COLO668 (cell line): ENCODE data around the gene PDLIM7.

Experiments
- DNase-seq: peaks from one replicate; lab custom pipeline; 2025; ENCODE audit not compliant: unreplicated experiment; lab: John Stamatoyannopoulos, UW

The PDLIM7 gene

DNA sequence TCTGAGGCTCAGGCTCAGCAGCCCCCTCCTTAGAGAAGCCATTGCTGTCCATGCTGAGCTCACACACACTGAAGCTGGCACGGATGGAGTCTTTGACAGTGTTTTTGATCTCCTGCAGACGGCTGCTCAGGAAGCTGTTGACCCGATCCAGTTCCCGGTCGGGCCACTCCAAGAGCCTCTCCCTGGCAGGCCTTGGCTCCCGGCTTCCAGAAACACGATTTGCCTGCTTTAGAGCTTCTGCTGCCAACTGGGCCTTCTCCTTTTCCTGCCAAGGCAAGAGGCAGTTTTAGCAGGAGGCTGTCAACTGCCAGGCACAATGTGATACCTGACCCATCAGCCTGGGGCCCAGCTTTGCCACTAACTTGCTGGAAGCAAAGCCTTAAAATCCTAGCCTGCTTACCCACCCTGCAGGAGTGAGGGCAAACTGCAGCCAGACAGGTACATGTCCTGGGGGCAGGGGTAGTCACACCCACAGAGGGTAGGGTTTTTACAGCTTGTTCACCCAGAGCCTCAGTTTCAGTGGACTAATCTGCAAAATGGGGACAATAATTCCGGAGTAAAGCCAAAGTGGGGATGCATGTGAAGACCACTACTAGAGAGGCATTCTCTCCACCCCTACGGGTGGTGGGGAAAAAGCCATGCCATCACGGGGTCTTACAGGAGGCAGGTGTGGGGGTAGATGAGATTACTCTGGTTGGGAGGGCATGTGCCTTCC is 27.7 kb upstream of the PDLIM7 start:
- no peak for DNase-seq

DNA sequence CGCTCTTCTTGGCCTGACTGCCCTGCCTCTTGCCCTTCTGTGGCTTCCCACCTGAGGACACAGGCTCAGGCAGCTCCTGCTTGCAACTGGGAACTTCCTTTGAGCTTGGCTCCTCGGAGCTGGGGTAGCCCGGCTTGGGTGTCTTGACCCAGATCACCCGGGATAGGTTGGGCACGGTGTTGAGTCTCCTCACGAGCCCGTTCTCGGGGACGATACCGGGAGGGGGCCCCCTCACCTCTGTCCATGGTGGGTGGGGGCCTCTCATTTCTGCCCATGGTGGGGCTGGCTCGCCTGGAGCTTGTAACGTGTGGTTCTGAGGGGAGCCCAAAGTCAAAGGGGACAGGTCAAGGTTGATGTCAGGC is 27.1 kb upstream of the PDLIM7 start:
- DNase-seq = no peak

DNA sequence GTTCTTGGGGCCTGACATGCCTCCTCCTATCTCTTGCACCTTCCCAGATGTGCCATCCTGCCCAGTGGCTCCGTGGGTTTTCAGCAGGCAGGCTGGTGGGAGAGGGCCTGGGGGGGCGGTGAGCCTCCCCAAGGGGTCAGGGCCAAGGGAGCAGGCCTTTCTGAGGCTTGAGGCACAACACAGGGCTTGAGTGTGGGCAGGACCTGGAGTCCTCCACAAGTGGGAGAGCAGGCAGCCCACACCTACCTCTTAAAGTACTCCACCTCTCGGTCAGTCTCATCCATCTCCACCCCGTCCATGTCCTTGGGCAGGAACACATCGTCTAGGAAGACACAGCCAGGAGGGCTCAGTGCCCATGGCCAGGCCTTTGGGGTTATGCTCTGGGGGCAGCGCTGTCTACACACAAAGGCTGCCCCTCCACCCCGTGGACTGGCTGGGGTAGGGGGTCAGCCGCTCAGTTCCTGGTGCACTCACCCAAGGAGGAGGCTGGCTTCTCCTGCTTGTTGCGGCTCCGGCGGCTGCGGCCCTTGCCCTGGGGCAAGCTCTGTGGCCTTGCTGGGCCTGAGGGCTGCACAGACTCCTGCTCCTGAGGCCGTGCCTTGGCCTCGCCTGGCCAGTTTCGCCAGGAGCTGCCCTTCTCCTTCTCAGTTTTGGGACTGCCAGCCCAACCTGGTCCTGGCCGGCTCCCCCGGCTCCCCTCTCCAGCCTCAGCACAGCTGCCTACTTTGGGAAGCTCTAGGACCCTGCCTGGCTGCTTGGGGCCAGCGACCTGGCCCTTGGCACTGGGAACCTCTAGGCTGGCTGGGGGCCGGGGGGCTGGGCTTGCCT is 26.5 kb upstream of the PDLIM7 start:
- DNase-seq = no peak

DNA sequence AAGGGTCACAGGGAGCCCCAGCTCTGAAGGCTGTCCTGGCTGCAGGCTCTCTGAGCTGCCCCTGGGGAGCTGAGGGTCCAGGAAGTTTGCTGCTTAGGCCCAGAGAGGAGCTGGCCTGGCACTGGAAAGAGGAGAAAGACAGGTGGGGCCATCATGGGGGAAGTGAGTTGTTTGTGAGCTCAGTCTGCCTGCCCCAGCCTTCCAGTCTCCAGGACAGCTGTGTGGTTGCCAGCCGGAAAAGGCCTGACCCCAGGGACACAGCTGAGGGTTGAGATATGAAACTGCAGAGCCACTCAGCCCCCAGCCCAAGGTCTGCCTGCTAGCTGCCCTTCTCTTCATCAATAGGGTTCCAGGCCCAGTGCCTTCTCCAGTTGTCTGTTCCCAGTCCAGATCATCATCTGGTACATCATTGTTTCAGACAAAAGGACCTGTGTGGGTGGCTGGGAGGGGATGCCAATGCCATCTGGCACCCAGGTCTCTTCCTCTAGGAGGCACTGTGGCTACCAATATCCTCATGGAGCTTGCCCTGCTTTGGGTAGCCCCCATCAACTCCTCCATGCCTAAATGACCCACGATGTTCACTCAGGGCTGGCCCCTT is 23.6 kb upstream of the PDLIM7 start:
- no peak for DNase-seq

DNA sequence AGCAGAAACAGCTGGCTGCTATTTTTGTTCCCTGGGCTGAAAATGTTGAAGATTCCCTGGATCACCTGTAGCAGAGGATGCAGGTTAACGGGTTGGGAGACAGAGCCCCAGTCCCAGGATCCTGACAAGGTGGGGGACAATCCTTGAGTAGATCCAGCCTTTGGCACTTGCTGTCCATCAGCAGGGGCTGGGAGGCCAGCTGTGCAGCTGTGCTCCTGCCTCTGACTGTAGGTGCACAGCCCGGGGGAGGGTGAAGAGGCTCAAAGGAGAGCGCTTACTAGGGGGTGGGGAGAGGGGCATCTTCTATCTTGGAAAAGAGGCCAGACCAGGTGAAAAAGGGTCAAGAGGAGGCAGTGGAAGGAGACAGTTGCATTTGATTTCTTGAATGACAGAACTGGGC is 22.9 kb upstream of the PDLIM7 start:
- DNase-seq = no peak

DNA sequence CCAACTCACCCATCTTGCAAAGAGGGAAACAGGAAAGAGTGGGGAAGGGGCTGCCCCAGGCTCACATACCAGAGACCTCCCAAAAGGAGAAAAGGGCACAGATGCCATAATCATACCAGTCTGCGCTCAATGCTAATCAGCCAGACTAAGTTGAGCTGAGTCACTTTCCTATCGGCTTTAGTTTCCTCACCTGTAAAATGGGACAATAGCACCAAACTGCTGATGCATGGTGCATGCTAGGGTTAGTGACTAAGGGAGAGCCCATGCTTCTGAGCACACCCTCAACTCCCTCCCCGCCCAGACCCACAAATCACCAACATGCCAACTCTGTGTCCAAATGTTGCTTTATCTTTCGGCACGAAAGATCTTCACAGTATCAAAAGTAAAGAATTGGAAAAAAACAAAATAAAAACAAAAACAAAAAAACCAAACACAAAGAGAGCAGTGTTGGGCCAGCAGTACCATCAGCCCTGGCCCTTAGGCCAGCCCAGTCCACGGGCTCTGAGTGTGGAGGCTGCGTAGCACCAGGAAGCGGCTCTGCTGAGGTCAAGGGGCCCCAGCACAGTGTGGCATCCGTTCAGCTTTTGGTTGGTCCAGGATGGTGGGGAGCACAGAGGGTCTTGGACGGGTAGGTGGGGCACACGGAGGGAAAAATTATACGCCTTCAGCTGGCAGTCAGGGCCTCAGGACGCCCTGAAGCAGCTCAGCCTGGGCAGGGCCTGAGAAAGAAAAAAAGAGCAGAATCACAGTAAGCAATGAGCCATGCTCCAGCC is 22.2 kb upstream of the PDLIM7 start:
- DNase-seq = no peak

DNA sequence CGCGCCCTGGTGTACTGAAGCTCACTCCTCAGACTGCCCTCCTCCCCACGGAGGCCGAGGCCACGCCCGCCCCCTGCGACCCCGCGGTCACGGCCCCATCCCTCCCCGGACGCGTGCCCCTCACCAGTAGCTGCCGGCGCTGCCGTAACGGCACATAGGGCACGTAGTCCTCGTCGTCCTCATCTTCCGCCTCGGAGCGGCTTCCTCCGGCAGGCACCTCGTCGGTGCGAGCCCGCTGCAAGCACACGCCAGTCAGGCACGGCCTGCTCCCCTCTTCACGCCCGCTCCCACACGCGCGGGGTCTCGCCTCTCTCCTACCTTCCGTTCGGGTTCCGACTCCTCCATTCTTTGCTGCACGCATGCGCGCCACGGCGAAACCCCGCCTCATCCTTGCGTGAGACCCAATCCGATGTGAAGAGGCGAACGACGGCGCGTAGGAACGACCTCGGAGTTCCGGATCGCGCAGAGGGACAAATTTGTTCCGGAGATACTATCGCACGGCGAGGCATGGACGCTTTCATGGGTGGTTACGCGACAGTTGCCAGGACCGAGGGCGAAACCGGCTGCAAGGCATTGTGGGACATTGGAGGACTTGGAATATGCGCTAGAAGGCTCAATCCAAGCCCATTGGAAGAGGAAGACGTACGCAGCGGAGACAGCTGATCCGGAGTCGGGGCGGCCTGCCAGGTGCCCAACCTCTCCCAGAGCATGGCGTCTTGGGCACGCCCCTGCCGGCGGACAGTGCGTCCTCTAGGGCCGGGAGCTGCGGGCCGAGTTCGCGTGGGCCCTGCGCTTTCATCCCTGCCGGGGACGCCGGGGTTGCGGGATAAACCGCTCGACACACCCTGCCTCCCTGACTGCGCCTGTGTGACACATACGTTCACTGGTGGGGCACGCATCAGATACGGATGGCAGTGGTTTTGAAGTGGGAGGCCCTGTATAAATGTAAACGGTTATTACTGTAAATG is 19.5 kb upstream of the PDLIM7 start, which contains the start of gene DDX41:
Gene DDX41, minus strand, starts transcription at position 361 of the 968 bp plus-strand sequence. Its CDS starts 16 bp downstream, at position 345.
- DNase-seq = peak; percentile 93

DNA sequence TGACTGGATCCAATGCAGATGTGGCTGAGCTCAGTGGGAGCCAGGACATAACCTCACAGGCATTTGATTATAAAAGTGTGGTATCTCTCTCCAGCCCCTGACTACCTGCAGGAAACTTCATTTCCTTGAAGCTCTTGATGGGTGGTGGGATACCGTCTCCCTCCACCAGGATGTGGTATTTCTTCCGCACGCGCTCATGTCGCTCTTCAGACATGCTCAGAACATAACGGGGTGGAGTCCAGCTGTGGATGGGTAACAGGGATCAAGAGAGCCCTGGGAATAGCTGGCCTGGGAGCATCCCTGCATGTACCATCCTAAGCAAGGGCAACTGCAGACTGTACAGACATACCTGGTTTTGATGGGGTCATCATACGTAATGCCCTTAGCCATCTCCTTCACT is 18.2 kb upstream of the PDLIM7 start:
- no peak for DNase-seq

DNA sequence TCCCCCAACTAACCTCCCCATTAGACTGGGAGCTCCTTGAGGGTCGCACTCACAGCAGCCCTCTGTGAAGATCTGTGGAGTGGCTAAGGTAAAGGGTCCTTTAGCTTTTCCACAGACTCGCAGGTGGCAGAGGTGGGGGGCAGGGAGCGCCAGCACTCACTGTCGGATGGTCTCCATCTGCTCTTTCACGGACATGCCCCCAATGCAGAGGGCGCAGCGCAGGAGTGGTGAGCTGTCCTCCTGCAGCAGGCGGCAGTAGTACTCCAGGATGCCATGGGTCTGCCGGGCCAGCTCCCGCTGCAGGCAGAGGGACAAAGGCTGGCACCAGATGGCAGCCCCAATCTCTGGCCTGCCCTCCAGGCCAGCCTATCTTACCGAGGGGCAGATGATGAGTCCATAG is 17.1 kb upstream of the PDLIM7 start:
- no peak for DNase-seq

DNA sequence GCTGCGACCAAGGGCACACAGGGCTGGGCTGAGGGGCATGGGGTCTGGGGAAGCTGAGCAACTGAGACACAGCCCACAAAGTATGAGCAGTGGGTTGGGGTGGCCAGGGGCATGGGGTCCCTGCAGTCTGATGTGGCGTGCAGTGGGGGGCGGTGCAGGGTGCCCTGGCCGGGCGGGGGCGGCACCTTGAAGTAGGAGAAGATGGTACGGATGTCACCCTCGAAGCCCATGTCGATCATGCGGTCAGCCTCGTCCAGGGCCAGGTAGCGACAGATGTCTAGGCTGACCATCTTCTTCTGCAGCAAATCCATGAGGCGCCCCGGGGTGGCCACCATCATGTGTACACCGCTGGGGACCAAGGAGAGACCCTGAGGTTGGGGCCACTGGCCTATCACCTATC is 16.1 kb upstream of the PDLIM7 start:
- no peak for DNase-seq

DNA sequence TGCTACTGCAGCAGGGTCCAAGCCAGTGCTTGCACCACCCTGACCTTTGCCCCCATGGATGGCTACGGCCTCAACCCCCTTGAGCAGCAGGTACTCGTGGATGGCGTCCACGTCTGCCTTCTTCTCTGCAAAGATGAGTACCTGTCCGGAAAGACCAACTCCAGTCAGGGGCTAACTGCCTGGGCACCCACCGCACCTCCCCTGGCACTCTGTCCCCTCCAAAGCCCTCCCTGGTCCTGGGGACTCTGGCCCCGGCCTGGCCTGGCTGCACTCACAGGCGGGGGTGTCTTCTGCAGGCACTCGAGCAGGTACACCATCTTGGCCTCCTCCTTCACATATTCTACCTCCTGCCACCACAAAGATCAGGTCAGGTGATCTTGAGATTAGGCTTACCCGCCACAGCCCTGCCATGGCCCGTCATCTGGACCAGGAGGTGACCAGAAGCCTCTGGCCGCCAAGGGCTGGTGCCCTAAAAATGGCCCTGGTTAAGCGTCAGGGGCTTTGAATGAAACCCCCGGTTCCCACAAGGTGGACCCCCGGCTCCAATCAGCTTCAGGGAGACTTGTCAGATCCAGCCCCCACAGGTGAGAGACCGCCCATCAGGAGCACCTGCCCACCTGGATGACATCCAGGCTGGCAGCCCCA is 15.5 kb upstream of the PDLIM7 start:
- DNase-seq = no peak

DNA sequence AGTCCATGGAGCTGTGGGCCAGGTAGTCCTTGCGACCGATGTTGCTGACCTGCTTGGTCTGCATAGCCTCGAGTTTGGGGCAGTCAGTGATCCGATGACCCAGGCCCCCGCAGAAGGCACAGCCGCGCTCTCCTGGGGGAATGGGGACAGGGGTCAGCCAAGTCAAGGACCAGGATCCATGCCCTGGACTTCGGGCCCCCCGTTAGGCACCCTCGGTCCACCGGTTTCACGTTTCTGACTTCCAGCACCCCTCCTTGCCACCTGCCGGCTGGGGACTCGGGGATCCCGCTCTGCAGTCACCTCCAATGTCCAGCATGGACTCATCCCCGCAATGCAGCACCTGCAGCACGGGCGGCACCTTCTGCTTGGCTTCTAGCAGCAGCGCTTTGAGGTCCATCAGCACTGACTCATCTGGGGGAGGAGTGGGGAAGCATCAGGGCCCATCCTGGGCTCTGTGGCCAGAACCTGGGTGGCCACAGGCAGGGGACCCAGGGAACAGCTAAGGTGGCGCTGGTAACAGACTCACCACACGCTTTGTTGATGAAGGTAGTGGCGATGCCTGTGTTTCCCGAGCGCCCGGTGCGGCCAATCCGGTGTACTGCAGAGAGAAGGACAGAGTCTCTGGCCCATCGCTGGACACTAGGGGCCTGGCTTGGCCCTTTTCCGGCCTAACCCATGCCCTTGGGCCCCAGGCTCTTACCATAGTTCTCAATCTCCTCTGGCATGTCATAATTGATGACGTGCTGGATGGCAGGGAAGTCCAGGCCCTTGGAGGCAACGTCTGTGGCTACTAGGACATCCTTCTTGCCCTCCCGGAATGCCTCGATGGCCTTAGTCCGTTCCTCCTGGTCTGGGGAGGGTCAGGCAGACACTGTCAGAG is 14.6 kb upstream of the PDLIM7 start:
- no peak for DNase-seq

DNA sequence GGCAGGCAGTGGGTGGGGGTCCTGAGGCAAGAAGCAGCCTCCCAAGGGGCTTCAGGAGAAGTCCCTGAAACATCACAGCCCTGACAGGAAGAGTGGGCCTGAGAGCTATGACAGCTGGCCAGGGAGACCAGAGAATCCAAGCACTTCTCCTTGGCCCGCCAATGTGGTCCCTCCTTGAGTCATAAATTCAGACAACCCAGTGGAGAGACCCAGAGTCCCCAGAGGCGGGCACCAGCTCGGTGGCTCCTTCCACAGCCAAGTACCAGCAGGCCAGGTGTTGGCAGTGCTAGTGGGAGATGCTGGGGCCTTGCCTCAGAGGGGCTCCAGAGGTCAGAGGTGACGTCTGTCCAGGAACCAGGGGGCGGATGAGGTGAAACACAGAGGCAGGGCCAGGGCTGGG is 13.8 kb upstream of the PDLIM7 start:
- no peak for DNase-seq

DNA sequence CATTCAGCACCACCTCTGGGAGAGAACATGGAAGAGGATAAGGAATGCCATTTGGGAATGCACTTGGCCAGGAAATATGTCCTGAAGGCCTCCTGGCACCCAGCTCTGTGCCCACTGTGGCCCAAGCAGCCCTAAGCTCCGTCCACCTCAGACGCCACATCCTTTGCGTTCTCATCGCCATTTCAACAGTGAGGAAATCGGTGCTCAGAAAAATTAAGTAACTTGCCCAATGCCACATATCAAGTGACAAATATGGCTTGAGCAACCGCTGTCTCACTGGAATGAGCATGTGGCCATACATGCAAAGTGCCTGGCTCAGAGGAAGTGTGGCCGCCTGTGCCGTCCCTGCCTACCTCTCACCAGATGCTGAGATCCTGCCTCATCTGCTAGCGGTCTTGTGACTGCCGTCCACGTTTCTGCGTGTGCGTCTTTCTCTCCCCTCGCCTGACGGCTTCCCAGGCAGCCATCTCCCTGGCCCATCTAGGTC is 13.2 kb upstream of the PDLIM7 start:
- no peak for DNase-seq

DNA sequence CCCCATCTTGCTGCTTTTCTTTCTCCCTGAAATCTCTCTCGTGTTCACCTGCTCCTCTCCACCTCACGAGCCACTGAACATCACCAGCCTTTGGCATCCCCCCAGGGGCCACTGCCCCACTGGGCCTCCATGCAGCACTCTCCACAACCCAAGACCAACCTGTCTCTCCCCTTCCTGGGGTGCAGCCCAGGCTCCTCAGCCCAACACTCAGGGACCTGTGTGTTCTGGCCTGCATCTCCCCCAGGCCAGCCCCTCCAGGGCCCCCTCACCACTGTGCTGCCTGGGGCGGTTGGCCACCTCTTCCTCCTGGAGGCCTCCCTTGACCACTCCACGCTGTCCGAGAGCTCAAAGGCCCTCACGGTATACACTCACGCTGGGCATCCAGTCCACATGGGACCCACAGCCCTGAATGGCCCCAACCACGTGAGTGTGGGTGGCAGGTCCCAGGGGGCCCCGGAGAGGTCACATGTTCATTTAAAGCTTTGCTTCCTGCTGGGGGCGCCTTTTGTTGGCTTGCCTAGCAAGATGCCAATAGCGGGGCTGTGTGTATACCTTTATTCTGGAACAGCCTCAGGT is 12.7 kb upstream of the PDLIM7 start:
- DNase-seq = no peak

DNA sequence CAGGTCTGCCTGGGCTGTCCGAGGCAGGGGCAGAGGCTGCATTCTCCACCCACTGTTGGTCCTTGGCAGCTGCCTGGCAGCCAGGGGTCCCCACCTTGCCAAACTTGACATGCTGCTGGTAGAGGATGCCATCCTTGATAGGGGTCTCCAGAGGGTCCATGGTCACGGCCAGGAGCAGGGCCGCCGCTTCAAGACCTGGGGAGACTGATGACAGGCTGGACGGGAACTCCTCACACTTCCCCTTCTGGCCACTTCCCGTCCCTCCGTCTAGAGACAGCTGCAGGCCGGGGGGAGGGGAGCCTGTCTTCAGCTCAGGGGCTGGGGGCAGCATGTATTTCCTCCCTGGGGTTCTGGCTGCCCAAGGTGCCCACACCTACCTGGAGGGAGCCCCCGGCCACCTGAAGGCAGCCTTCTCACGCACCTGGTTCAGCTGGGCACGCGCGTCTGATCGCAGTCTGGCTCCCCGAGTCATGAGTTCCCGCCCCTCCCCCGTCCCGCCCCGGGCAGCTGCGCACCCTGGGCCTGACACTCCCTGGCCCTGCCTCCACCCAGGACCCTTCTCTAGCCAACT is 12.1 kb upstream of the PDLIM7 start, which contains the start of gene DOK3:
Gene DOK3, minus strand, starts transcription at position 446 of the 571 bp plus-strand sequence. Its CDS starts 286 bp downstream, at position 160.
- DNase-seq = no peak

DNA sequence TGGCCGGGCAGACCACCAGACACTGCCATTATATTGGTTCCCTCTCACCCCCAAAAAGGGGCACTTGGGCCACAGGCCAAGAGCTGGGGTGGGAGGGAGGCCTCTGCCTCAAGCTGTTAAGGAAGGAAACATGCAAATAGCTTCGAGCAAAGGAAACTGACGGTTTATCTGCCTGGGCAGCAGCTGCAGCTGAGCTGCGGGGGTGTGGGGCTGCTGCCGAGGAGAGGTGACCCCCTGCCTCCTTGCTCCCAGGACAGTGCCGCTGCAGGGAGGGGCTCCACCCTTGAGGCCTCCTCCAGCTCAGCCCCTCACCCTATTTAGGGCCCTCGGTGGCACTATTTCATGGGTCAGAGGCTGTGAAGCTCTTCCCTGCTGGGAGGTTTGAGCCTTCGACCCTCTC is 11.4 kb upstream of the PDLIM7 start:
- DNase-seq = no peak

DNA sequence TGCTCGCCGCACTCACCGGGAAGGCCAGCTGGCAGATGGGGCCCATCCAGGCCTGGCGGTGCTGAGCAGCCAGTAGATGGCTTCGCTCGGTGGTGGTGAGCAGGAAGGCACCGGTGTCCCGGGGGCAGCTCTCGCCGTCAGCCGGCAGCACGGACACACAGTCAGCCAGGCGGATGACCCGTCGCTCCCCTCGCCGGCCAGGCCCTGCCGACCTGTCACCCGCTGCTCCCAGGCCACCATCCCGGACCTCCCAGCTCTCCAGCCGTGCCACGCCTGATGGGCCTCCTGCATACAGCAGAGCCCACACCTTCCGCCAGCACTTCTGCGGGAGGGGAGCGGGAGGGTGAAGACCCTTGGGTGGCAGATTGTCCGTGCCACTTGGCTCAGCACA is 10.8 kb upstream of the PDLIM7 start:
- no peak for DNase-seq
